Fibroblast of lung (primary cell): ENCODE measurements around the gene DNAH6. TPM values are rescaled to one million over a fixed set of nuclear protein-coding genes. Genes with fewer than 3 reads are reported as not detected.
A peak's percentile ranks its signal among the peaks of the same experiment; 100 is the strongest.

Source experiments
- DNase-seq, 2 donors: peaks; one replicate each; pipeline versions ENCODE4 v3.0.0 to v3.0.0-alpha.2; 2010; ENCODE audit warnings: low read depth in 2 of 2
- H2AFZ ChIP-seq: 2 replicates; pipeline ENCODE4 v1.5.1; 2012; ENCODE audit warnings: low read length, control low read depth, inconsistent platforms
- H3K27ac ChIP-seq: 2 replicates; pipeline ENCODE4 v1.5.1; 2011; ENCODE audit warnings: low read length, control low read depth; ENCODE audit not compliant: insufficient read depth
- H3K27me3 ChIP-seq: 2 replicates; pipeline ENCODE4 v1.5.1; 2011; ENCODE audit warnings: mild to moderate bottlenecking, low read length; ENCODE audit not compliant: control insufficient read depth, insufficient read depth
- H3K36me3 ChIP-seq: 2 replicates; pipeline ENCODE4 v1.5.1; 2011; ENCODE audit warnings: low read length; ENCODE audit not compliant: control insufficient read depth, insufficient read depth
- H3K4me1 ChIP-seq: 2 replicates; pipeline ENCODE4 v1.5.1; 2011; ENCODE audit warnings: low read length; ENCODE audit not compliant: control insufficient read depth, insufficient read depth; ENCODE audit errors: extremely low read depth
- H3K4me2 ChIP-seq: 2 replicates; pipeline ENCODE4 v1.5.1; 2011; ENCODE audit warnings: low read length, control low read depth; ENCODE audit not compliant: insufficient read depth; ENCODE audit errors: extremely low read depth
- H3K4me3 ChIP-seq, 4 experiments: fragments of 200-600 bp in 1 of 4; sonication (generic) in 1 of 4; replicated peaks in 1 of 4; 2 replicates each; pipeline ENCODE4 v1.5.1; 2011 to 2016; ENCODE audit warnings: low read length in 4 of 4, low read depth in 3 of 4, mild to moderate bottlenecking in 3 of 4, control low read depth in 2 of 4, inconsistent platforms in 1 of 4, mixed read lengths in 1 of 4; ENCODE audit not compliant: insufficient read depth in 1 of 4; ENCODE audit errors: control extremely low read depth in 1 of 4
- H3K79me2 ChIP-seq: 2 replicates; pipeline ENCODE4 v1.5.1; 2012; ENCODE audit warnings: mild to moderate bottlenecking, low read length, inconsistent platforms; ENCODE audit not compliant: control insufficient read depth, insufficient read depth
- H3K9ac ChIP-seq: 2 replicates; pipeline ENCODE4 v1.5.1; 2011; ENCODE audit warnings: mild to moderate bottlenecking, low read length, control low read depth; ENCODE audit not compliant: insufficient read depth
- H3K9me3 ChIP-seq: 2 replicates; pipeline ENCODE4 v1.5.1; 2012; ENCODE audit warnings: low read depth, low read length; ENCODE audit not compliant: control insufficient read depth, insufficient read depth
- H4K20me1 ChIP-seq: 2 replicates; pipeline ENCODE4 v1.5.1; 2011; ENCODE audit warnings: low read length; ENCODE audit not compliant: control insufficient read depth, insufficient read depth; ENCODE audit errors: extremely low read depth
- EZH2 ChIP-seq: IDR thresholded peaks from 2 replicates; pipeline ENCODE4 v1.5.1; 2012; ENCODE audit warnings: low read length, control low read depth, mild to moderate bottlenecking; ENCODE audit errors: missing control alignments
- polyA plus RNA-seq, 2 donors: library from polyadenylated mRNA; depleted of rRNA in 1 of 2; stranded (reverse) in 1 of 2; unstranded in 1 of 2; fragments of >200 nt; gene quantifications; 2 replicates each; pipeline ENCODE4 v1.2.1, GENCODE V29; 2011 to 2012; ENCODE audit warnings: missing spikeins in 1 of 2
- total RNA-seq: library from RNA; depleted of rRNA; stranded (reverse); fragments of >200 nt; gene quantifications from 2 replicates; pipeline ENCODE4 v1.2.1, GENCODE V29; 2014
- TF ChIP-seq, protein P1 (sequence below), 2 donors: IDR thresholded peaks in 1 of 2; conservative IDR thresholded peaks in 1 of 2; 1 replicate in 1 of 2; 2 replicates in 1 of 2; pipeline ENCODE4 v1.5.1; 2011 to 2012; ENCODE audit warnings: low read length in 2 of 2, control low read depth in 1 of 2, inconsistent platforms in 1 of 2, low read depth in 1 of 2, mild to moderate bottlenecking in 1 of 2

Gene DNAH6
- total and polyA plus RNA-seq, 2 donors (not counting 1 experiment from before 2014, with no cell fraction given) = under 0.01 to 0.01 TPM

GRCh38 chr2:84491256-84491655 lies 25.0 kb upstream of the DNAH6 start:
- no peak overlapping the region for H3K27ac ChIP-seq
- no peak overlapping the region for H2AFZ ChIP-seq
- H3K4me3 ChIP-seq = no peak overlapping the region
- TF ChIP-seq, protein P1, sequence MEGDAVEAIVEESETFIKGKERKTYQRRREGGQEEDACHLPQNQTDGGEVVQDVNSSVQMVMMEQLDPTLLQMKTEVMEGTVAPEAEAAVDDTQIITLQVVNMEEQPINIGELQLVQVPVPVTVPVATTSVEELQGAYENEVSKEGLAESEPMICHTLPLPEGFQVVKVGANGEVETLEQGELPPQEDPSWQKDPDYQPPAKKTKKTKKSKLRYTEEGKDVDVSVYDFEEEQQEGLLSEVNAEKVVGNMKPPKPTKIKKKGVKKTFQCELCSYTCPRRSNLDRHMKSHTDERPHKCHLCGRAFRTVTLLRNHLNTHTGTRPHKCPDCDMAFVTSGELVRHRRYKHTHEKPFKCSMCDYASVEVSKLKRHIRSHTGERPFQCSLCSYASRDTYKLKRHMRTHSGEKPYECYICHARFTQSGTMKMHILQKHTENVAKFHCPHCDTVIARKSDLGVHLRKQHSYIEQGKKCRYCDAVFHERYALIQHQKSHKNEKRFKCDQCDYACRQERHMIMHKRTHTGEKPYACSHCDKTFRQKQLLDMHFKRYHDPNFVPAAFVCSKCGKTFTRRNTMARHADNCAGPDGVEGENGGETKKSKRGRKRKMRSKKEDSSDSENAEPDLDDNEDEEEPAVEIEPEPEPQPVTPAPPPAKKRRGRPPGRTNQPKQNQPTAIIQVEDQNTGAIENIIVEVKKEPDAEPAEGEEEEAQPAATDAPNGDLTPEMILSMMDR (conservative IDR thresholded peaks at IDR 0.05 in 1 of 2, IDR thresholded peaks at IDR 0.05 in 1 of 2; ENCODE audit: low read depth in 1 of 2, low read length in 2 of 2) = no peak
- TF ChIP-seq EZH2 = no peak
- no peaks in the 10 kb centered on the region for H3K79me2 ChIP-seq
- H3K4me2 ChIP-seq = no peak overlapping the region
- H3K9me3 ChIP-seq = no peaks in the 10 kb centered on the region
- H3K36me3 ChIP-seq = no peaks in the 10 kb centered on the region
- no peak overlapping the region for H3K9ac ChIP-seq
- H4K20me1 ChIP-seq = no peaks in the 10 kb centered on the region
- H3K4me1 ChIP-seq = peaks cover 3% of the 10 kb centered on the region
- DNase-seq = no peak
- H3K27me3 ChIP-seq = no peaks in the 10 kb centered on the region

- no peaks in the 10 kb centered on the region for H3K79me2 ChIP-seq
- no peak overlapping the region for H3K27ac ChIP-seq
- H3K4me2 ChIP-seq = no peak overlapping the region
- no peaks in the 10 kb centered on the region for H3K9me3 ChIP-seq
- H2AFZ ChIP-seq = no peak overlapping the region
- TF ChIP-seq, protein P1 (conservative IDR thresholded peaks at IDR 0.05 in 1 of 2, IDR thresholded peaks at IDR 0.05 in 1 of 2; ENCODE audit: low read depth in 1 of 2, low read length in 2 of 2) = no peak
- no peak for TF ChIP-seq EZH2
- H3K9ac ChIP-seq = no peak overlapping the region
- H3K27me3 ChIP-seq = no peaks in the 10 kb centered on the region
- no peaks in the 10 kb centered on the region for H4K20me1 ChIP-seq
- peaks cover 3% of the 10 kb centered on the region for H3K4me1 ChIP-seq
- H3K36me3 ChIP-seq = no peaks in the 10 kb centered on the region
- no peak overlapping the region for H3K4me3 ChIP-seq
- DNase-seq = no peak
Observed at GRCh38 chr2:84491741-84492140, 24.6 kb upstream of the DNAH6 start.

DNA sequence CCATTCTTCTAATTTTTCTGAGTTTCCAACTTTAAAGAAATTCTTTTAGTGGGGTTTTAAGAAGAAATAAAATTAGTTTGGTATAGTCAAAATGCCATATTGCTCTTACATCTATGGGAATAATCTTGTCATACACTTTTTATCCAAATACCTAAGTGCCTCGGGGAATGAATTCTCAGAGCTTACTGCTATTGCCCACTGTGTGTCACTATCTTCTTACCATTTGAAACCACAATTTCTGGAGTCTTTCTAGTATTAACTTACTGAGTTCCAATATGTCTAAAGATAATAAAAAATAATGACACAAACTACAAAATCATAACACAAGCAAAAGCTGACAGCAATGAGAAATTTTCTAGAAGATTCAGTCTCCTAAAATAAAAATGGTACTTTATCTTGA lies 23.7 kb upstream of the DNAH6 start:
- H3K27me3 ChIP-seq = no peaks in the 10 kb centered on the region
- no peak for DNase-seq
- no peaks in the 10 kb centered on the region for H3K36me3 ChIP-seq
- TF ChIP-seq EZH2 = no peak
- TF ChIP-seq, protein P1 (conservative IDR thresholded peaks at IDR 0.05 in 1 of 2, IDR thresholded peaks at IDR 0.05 in 1 of 2; ENCODE audit: low read depth in 1 of 2, low read length in 2 of 2) = peak in 1 of 2 donors; percentile 16
- H3K27ac ChIP-seq = no peak overlapping the region
- H4K20me1 ChIP-seq = no peaks in the 10 kb centered on the region
- H3K4me3 ChIP-seq = no peak overlapping the region
- no peak overlapping the region for H3K9ac ChIP-seq
- no peaks in the 10 kb centered on the region for H3K79me2 ChIP-seq
- H3K9me3 ChIP-seq = no peaks in the 10 kb centered on the region
- H3K4me1 ChIP-seq = peaks cover 3% of the 10 kb centered on the region
- H3K4me2 ChIP-seq = no peak overlapping the region
- no peak overlapping the region for H2AFZ ChIP-seq
